Body of pancreas (tissue), 4 donors: Measurements from ENCODE around the gene C5orf46.

ENCODE experiments used
- CTCF ChIP-seq, 7 experiments: fragments of 450-650 bp in 4 of 7; fragments of 200-600 bp in 3 of 7; sonication (generic) in 3 of 7; IDR thresholded peaks; one replicate each; pipeline ENCODE4 v1.5.1; 2016 to 2019; ENCODE audit warnings: antibody characterized with exemption in 7 of 7
- POLR2A ChIP-seq, 3 donors: fragments of 450-650 bp; IDR thresholded peaks; one replicate each; pipeline ENCODE4 v1.6.1; 2016; ENCODE audit warnings: antibody characterized with exemption in 3 of 3, mild to moderate bottlenecking in 2 of 3

DNA sequence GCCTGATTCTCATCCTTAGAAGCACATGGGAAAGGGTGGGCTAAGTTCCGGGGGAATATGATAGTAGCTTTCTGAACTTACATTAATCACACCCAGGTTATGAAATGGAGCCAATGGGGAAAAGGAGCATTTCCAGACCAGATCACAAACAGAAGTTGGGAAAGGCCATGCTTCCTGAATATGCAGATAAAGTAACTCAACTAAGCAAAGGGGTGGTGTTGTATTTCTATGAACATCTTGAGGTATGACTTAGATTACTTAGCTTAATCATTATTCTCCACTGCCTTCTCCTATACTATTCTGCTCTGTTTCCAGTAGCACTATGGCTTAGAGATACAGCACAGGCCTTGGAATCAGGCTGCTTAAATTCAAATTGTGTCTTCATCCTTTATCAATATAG is 10.5 kb downstream of the C5orf46 start:
- TF ChIP-seq POLR2A (IDR thresholded peaks at IDR 0.05) (no peak), CTCF (IDR thresholded peaks at IDR 0.05) (no peak)
